ENCODE results near the gene ELFN2. TPM values are rescaled to one million over a fixed set of nuclear protein-coding genes. Genes with fewer than 3 reads are reported as not detected.

Gene ELFN2
- polyA plus RNA-seq, 3 donors from 2014 or later = 0.04 TPM; not detected in 2

DNA sequence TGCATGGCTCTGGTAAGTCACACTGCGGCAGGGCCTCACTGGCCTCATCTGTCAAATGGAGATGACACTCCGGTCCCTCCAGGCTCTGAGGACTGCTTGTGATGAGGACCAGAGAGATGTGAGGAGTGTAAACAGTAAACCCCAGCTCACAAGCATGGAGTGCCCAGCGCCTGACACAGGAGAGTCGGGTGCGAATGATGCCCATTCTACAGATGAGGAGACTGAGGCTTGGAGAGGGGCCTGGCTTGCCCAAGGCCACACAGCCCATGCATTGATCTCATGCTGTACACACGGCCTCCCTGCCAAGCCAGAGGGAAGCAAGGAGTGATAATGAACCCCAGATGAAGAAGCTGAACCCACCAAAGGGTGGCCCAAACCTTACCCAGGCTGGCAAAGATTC lies 37.2 kb downstream of the ELFN2 start:
- no peak for DNase-seq
- H3K9me3 Mint-ChIP-seq = no peaks in the 10 kb centered on the region
- H3K4me1 Mint-ChIP-seq = no peaks in the 10 kb centered on the region
- H3K27ac Mint-ChIP-seq = no peak overlapping the region
- H3K36me3 Mint-ChIP-seq = no peaks in the 10 kb centered on the region
- H3K27me3 Mint-ChIP-seq (ENCODE audit: low read depth in 3 of 3) = peaks cover 2% of the 10 kb centered on the region in 3 donors
- no peak overlapping the region for H3K4me3 Mint-ChIP-seq

DNA sequence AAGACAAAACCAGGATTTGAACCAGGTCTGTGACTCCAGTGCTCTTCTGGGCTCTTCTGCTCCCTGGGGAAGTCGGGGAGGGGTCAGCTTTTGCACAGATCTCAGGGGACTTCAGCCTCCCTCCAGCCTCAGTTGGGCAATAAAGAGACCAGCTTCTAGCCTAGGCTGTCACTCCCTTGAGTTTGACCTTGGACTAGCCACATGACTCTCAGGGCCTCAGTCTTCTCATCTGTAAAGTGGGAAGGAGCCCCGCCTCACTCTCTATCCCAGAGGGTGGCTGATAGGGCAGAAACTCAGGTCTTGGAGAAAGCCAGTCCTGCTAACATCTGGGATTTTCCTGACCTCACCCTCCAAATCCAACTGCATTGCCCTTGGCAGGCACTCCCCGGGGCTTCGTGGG lies 38.7 kb downstream of the ELFN2 start:
- H3K4me1 Mint-ChIP-seq = no peaks in the 10 kb centered on the region

DNA sequence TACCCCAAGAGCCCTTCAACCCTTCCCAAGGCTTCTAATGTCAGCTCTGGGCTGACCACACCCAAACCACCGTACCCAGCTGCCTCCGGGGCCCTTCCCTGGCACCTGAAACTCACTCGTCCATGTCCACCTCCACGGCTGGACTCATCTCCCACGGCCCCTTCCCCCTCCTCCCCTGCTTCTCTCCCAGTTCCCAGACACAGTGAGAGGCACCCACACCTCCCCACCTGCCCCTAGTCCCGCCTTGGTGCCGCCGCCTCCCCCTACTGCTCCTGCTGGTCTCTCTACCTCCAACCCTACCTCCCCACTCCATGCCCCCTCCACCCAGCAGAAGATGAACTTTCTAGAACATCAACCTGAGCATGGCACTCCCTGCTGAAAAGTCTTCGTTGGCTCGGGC lies 39.5 kb downstream of the ELFN2 start:
- Mint-ChIP-seq H3K27ac (no peak overlapping the region), H3K9me3 (no peaks in the 10 kb centered on the region), H3K36me3 (no peaks in the 10 kb centered on the region), H3K4me1 (no peaks in the 10 kb centered on the region), H3K27me3 (ENCODE audit: low read depth in 3 of 3) (peaks cover 2% of the 10 kb centered on the region in 3 donors), H3K4me3 (no peak overlapping the region)
- DNase-seq = no peak

More for the DNA sequence above, 38.7 kb downstream of the ELFN2 start:
- no peak overlapping the region for H3K27ac Mint-ChIP-seq
- no peaks in the 10 kb centered on the region for H3K9me3 Mint-ChIP-seq
- DNase-seq = no peak
- H3K36me3 Mint-ChIP-seq = no peaks in the 10 kb centered on the region
- H3K27me3 Mint-ChIP-seq (ENCODE audit: low read depth in 3 of 3) = peaks cover 2% of the 10 kb centered on the region in 3 donors
- no peak overlapping the region for H3K4me3 Mint-ChIP-seq

DNA sequence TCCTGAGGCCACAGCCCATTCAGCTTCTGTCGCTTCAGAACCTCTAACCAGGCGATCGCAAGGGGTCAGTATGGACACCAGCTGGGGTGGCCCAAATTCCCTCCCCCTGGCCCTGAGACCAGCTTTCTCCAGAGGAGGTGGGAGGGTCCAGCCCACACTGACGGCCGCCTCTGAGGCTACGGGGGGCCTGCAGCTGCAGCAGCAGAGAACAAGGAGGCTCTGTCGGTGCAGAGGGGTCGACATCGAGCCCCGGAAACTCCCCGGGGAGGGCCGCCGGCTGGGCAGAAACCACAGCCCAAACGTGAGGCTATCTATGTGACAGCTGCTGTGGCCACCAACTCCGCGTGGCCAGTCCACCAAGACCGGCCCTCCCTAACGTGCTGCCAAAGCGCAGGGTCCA lies 40.8 kb downstream of the ELFN2 start:
- no peak overlapping the region for H3K27ac Mint-ChIP-seq
- DNase-seq = no peak
- no peaks in the 10 kb centered on the region for H3K36me3 Mint-ChIP-seq

DNA sequence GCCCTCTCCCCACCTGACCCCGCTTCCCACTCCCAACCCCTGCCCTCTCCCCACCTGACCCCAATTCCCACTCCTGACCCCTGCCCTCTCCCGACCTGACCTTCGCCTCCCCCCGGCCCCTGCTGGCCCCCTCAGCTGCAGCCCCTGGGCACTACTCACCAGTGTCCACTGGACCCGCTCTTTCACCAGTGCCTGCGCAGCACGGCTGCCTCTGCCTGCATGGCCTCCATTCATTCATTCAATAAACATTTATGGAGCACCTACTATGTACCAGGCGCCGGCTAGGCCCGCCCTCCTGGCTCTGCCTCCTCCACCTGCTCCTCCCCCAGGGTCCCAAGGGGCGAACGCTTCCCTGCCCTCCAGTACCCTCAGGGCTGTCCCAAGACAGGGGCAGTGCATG lies 42.6 kb downstream of the ELFN2 start:
- H3K36me3 Mint-ChIP-seq = no peaks in the 10 kb centered on the region
- no peak for DNase-seq
- H3K4me1 Mint-ChIP-seq = no peaks in the 10 kb centered on the region
- H3K27me3 Mint-ChIP-seq (ENCODE audit: low read depth in 3 of 3) = peaks cover 0 to 4% (median 2%) of the 10 kb centered on the region in 3 donors
- no peak overlapping the region for H3K4me3 Mint-ChIP-seq
- no peaks in the 10 kb centered on the region for H3K9me3 Mint-ChIP-seq
- H3K27ac Mint-ChIP-seq = no peak overlapping the region

More for the DNA sequence above, 40.8 kb downstream of the ELFN2 start:
- no peak overlapping the region for H3K4me3 Mint-ChIP-seq
- H3K9me3 Mint-ChIP-seq = no peaks in the 10 kb centered on the region
- no peaks in the 10 kb centered on the region for H3K4me1 Mint-ChIP-seq
- peaks cover 0 to 4% (median 2%) of the 10 kb centered on the region in 3 donors for H3K27me3 Mint-ChIP-seq (ENCODE audit: low read depth in 3 of 3)

DNA sequence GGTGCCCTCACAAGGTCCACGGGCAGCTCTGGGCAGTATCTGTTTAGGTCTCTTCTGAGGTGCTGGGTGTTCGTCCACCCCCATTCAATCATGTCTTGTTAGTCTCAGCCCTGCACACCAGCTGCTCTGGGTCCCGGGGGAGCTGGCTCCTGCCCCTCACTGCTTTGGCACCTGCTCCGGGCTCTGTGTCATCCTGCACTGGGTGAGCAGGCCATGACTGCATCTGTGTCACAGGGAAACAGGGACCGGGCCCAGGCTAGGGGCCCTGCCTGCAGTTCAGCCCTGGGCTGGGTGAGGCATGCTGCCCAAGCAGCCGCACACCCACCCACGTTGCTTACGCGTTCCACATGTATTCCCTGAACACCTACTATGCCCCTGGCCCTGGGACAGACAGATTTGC lies 43.9 kb downstream of the ELFN2 start:
- no peak for DNase-seq
- H3K9me3 Mint-ChIP-seq = no peaks in the 10 kb centered on the region
- no peaks in the 10 kb centered on the region for H3K36me3 Mint-ChIP-seq
- peaks cover 0 to 4% (median 2%) of the 10 kb centered on the region in 3 donors for H3K27me3 Mint-ChIP-seq (ENCODE audit: low read depth in 3 of 3)
- no peak overlapping the region for H3K27ac Mint-ChIP-seq
- no peak overlapping the region for H3K4me3 Mint-ChIP-seq
- no peaks in the 10 kb centered on the region for H3K4me1 Mint-ChIP-seq

DNA sequence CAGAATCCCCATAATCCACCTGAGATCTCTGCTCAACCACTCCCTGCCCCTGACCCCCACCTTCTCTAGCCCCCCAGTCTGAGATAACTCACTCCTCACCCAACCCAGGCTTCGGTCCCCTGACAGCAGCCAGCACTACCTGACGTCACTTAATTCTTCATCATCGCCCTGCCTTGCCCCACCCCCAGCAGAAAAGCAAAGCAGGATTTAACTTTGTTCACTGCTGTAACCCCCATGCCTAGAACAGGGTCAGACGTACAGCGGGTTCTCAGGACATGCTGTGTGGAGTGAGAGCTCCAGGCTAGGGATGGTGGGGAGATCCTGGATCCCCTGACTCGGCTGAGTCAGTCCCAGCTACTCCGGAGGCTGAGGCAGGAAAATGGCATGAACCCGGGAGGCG lies 45.8 kb downstream of the ELFN2 start:
- no peak overlapping the region for H3K4me3 Mint-ChIP-seq
- H3K4me1 Mint-ChIP-seq = no peaks in the 10 kb centered on the region
- H3K27me3 Mint-ChIP-seq (ENCODE audit: low read depth in 3 of 3) = peaks cover 0 to 2% (median 0%) of the 10 kb centered on the region in 3 donors
- no peaks in the 10 kb centered on the region for H3K9me3 Mint-ChIP-seq
- no peak overlapping the region for H3K27ac Mint-ChIP-seq
- DNase-seq = no peak
- no peaks in the 10 kb centered on the region for H3K36me3 Mint-ChIP-seq

DNA sequence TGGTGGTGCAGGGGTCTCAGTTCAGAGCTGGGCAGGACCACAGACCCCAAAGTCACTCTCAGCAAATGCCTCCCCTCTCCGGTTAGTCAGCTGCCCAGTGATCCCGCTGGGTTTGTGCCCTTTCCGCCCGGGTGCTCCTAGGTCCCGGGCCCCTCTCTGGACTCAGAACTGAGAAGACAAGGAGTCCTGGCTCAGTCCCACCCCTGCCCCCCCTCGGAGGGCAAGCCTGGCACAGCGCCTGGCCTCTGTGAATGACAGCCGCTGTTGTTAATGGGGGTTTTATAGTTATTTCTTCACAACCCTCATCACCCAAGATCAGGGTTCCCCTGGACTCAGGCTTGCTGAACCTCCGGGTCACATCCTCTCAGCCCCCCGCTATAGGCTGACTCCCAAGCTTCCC lies 47.6 kb downstream of the ELFN2 start:
- no peaks in the 10 kb centered on the region for H3K36me3 Mint-ChIP-seq
- DNase-seq = no peak
- no peak overlapping the region for H3K4me3 Mint-ChIP-seq
- H3K27me3 Mint-ChIP-seq (ENCODE audit: low read depth in 3 of 3) = peaks cover 2 to 4% (median 2%) of the 10 kb centered on the region in 3 donors
- no peaks in the 10 kb centered on the region for H3K4me1 Mint-ChIP-seq
- H3K27ac Mint-ChIP-seq = no peak overlapping the region
- no peaks in the 10 kb centered on the region for H3K9me3 Mint-ChIP-seq

DNA sequence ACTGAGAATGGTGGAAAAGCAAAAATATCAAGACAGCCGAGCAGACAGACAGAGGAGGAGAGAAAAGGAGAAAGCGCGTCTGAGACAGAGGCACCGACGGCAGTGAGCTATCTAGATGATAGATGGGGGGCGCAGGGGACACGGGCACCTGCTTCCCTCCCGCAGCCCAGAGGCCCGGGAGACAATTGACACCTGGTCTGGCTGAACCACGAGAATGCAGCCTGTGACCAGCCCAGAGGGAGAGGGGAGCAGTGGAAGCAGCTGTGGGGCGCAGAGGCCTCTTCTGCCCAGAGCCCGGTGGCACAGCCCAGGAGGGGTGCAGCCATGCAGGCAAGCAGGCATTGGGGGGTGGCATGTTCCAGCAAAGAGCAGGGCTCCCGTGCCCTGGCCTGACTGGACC lies 48.2 kb downstream of the ELFN2 start:
- DNase-seq = no peak
- H3K27ac Mint-ChIP-seq = peak overlapping the region in 1 of 6 donors; percentile 69
- H3K9me3 Mint-ChIP-seq = no peaks in the 10 kb centered on the region
- H3K4me1 Mint-ChIP-seq = no peaks in the 10 kb centered on the region
- no peak overlapping the region for H3K4me3 Mint-ChIP-seq
- peaks cover 2 to 4% (median 2%) of the 10 kb centered on the region in 3 donors for H3K27me3 Mint-ChIP-seq (ENCODE audit: low read depth in 3 of 3)
- H3K36me3 Mint-ChIP-seq = no peaks in the 10 kb centered on the region

DNA sequence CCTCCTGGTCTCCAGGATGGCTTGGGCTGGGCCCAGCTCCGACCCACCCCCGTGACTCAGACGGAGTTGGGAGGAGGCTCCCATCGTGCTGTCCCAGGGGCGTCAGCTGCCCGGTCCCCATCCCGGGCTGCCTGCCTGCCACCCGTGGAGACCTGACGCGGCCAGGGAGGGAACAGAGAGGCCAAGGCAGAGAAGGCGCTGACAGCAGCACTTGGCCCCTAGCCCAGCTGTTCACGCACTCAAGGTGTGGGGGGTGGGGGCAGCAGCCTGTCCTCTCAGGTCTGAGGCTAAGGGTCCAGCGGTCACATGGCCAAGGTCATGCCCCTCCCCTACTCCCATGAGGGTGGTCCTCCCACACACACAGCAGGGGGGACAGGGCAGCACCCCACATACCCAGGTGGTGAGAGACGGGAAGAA lies 48.6 kb downstream of the ELFN2 start:
- Mint-ChIP-seq H3K4me3 (no peak overlapping the region), H3K9me3 (no peaks in the 10 kb centered on the region), H3K27me3 (ENCODE audit: low read depth in 3 of 3) (peaks cover 2 to 4% (median 2%) of the 10 kb centered on the region in 3 donors), H3K4me1 (no peaks in the 10 kb centered on the region), H3K27ac (peak overlapping the region in 1 of 6 donors; percentile 69), H3K36me3 (no peaks in the 10 kb centered on the region)
- no peak for DNase-seq

DNA sequence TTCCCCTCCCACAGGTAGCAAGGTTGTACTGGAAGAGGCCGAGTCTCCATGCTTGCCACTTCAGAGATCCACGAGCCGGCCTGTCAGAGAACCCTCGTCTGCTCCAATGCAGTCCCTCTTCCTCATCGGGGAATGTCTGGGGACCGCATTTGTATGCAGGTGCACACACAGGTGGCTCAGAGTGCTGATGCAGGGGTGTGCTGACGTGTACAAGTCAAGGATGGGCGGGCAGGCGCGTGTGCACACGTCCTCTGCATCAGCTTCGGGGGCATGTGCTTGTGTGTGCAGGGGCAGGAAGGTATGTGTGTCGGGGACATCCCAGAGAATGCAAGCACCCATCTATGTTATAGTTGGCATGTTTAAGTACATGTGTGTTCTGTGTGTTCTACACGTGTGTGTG lies 49.4 kb downstream of the ELFN2 start:
- no peak overlapping the region for H3K4me3 Mint-ChIP-seq
- no peak for DNase-seq

DNA sequence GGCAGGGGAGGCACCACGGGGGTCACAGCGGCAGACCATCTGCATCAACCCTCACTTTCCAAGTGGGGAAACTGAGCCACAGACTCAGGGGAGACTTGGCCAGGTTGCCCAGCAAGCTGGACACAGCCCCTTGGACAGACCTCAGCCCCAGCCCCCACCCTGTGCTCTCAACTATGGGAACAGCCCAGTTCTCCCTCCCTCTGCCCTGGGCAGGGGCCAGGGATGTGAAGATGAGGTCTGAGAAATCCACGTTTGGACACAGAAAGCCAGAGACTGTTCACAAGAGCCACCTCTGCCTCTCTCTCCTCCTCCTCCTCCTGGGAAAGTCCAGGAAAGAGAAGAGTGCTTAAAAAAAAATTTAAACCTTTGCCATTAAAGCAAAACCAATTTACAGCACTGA lies 50.1 kb downstream of the ELFN2 start:
- Mint-ChIP-seq H3K4me3 (no peak overlapping the region), H3K4me1 (no peaks in the 10 kb centered on the region), H3K27ac (no peak overlapping the region), H3K36me3 (no peaks in the 10 kb centered on the region), H3K27me3 (ENCODE audit: low read depth in 3 of 3) (peaks cover 2 to 5% (median 4%) of the 10 kb centered on the region in 3 donors), H3K9me3 (no peaks in the 10 kb centered on the region)
- no peak for DNase-seq

More for the DNA sequence above, 49.4 kb downstream of the ELFN2 start:
- Mint-ChIP-seq H3K4me1 (no peaks in the 10 kb centered on the region), H3K36me3 (no peaks in the 10 kb centered on the region), H3K27me3 (ENCODE audit: low read depth in 3 of 3) (peaks cover 2 to 4% (median 4%) of the 10 kb centered on the region in 3 donors), H3K27ac (no peak overlapping the region), H3K9me3 (no peaks in the 10 kb centered on the region)

DNA sequence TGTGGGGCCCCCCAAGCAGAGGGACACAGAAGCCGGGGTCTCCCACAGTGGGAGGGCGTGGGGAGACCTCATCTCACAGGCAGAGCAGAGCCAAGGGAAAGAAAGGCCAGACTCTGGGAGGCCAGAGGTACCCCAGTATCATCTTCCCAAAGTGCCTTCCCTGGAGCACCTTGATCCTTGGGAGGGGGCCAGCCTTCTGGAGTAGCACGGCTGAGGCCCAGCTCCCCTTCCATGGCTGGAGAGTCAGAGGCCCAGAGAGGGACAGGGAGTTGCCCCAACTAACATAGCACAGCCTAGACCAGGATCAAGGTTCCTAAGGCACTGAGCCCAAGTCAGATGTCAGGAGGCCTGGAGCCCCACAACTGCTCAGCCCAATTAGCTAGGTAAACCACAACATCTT lies 50.6 kb downstream of the ELFN2 start:
- no peak overlapping the region for H3K27ac Mint-ChIP-seq
- no peak overlapping the region for H3K4me3 Mint-ChIP-seq
- peaks cover 2 to 4% (median 3%) of the 10 kb centered on the region in 3 donors for H3K27me3 Mint-ChIP-seq (ENCODE audit: low read depth in 3 of 3)
- H3K36me3 Mint-ChIP-seq = no peaks in the 10 kb centered on the region
- DNase-seq = no peak
- H3K9me3 Mint-ChIP-seq = no peaks in the 10 kb centered on the region
- H3K4me1 Mint-ChIP-seq = no peaks in the 10 kb centered on the region

DNA sequence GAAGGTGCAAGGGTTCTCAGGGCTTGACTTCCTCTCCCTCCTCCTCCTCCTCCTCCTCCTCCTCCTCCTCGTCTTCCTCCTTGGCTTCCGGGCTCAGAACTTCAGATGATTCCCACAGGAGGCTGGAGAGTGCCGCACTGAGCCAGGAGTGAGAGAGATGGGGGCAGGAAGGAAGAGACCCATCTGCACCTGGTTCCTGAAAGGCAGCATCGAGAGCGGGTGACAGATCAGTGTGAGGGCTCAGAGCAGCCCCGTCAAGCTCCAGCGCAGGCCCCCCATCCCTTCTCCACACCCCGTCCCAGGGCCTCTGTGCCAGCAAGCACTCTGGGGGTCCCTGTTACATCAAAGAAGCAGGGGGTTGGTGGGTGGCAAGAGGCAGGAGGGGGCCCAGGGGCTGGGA lies 51.5 kb downstream of the ELFN2 start:
- H3K27ac Mint-ChIP-seq = no peak overlapping the region

DNA sequence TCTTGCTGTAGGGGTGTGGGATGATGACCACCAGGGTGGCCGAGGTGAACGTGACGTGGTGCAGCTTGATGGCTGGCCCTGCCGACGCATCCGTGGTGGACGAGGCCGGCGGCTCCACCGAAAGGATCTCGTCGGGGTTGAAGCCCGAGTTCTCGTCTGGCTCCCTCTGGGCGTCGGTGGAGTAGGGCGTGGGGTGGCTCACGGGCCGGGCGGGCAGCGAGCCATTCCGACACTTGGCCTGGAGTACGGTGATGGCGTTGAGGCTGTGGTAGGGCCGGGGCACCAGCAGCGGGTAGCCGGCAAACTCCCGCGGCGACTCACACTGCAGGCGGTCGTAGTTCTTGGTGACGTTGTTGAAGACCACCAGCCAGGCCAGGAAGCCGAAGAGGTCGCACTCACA lies 52.7 kb downstream of the ELFN2 start:
- Mint-ChIP-seq H3K36me3 (no peaks in the 10 kb centered on the region), H3K27ac (no peak overlapping the region), H3K4me1 (no peaks in the 10 kb centered on the region), H3K27me3 (ENCODE audit: low read depth in 3 of 3) (peaks cover 2 to 4% (median 3%) of the 10 kb centered on the region in 3 donors), H3K9me3 (no peaks in the 10 kb centered on the region), H3K4me3 (no peak overlapping the region)
- no peak for DNase-seq

More for the DNA sequence above, 51.5 kb downstream of the ELFN2 start:
- H3K4me1 Mint-ChIP-seq = no peaks in the 10 kb centered on the region
- no peak overlapping the region for H3K4me3 Mint-ChIP-seq
- DNase-seq = no peak
- H3K27me3 Mint-ChIP-seq (ENCODE audit: low read depth in 3 of 3) = peaks cover 2 to 4% (median 3%) of the 10 kb centered on the region in 3 donors
- no peaks in the 10 kb centered on the region for H3K9me3 Mint-ChIP-seq
- H3K36me3 Mint-ChIP-seq = no peaks in the 10 kb centered on the region
